ENCODE data around the gene MT2A.
"Not testable (repeated sequence)": the region's sequence is repeated elsewhere in the genome, so short reads cannot be mapped to it uniquely, and the experiment has no call there.

MT2A gene

DNA sequence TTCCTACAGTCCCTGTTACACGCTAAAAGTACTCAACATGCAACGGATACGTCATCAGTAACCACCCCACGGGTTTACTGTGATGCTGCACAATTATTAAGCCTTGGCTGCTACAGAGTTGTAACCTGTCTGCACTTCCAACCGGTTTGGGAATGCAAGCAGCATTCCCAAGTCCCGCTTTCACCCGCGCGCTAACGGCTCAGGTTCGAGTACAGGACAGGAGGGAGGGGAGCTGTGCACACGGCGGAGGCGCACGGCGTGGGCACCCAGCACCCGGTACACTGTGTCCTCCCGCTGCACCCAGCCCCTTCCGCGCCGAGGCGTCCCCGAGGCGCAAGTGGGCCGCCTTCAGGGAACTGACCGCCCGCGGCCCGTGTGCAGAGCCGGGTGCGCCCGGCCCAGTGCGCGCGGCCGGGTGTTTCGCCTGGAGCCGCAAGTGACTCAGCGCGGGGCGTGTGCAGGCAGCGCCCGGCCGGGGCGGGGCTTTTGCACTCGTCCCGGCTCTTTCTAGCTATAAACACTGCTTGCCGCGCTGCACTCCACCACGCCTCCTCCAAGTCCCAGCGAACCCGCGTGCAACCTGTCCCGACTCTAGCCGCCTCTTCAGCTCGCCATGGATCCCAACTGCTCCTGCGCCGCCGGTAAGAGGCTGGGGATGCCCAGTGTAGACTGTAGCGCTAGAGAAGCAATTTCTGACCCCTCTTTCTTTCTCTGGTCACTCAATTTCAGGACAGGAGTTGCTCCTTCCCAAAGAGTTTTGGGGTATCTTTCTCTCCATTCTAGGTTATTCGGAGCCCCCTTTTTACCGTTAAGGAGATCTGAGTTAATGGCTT lies at the start of gene MT2A:
MT2A (plus strand) TSS at position 542 of the 833 bp plus-strand sequence; CDS start at position 614, 72 bp downstream.
- peak; percentile 98 for DNase-seq

DNA sequence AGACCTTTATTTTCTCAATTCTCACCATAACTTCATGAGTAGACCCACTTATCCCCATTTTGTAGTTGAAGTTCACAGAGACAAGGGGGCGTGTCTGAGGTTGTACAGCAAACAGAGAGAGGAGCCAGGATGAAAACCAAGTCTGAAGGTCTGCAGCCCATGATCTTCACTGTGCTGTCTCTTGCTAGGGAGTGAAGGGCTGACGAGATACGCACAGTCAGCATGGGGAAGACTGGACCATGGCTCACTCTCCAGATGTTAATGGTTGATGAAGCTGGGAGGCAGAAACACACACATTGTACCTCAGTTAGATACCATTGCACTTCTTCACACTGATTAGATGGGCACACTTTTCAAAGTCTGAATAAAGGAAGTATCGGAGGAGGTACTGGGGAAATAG lies 49.3 kb upstream of the MT2A start:
- no peak for DNase-seq

DNA sequence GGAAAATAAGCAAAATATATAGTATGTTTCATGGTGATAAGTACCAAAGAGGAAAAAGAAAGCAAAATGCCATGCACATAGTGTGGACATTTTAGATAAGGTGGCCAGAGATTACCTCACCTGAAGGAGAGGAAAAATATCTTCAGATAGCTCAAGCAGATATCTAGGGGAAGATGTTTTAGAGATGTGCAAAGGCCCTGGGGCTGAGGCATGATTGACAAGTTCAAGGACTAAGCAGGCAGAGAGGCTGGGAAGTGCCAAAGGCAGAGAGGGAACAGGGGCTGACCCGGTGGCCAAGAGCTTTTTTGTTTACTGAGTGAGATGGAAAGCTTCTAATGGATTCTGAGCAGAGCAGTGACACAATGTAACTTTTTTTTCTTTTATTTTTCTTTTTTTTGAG lies 47.9 kb upstream of the MT2A start:
- no peak for DNase-seq

DNA sequence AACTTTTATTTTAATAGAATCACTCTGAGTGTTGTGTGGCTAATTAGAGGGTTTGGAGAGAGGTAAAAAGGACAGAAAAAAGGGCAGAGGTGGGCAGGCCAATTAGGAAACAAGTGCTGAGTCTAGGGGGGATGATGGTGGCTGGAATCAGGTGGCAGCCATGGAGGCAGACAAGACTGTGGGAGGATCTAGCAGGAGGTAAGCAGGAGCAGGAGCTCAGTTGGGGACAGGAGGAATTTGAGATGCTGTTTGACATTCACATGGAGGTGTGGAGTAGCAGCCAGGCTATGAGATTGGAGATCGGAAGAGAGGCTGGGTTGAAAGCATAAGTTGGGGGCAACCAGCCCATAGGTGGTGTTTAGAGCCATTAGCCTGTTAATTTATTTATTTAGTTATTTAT lies 47.3 kb upstream of the MT2A start:
- no peak for DNase-seq

- DNase-seq: no peak
Observed at GRCh38 chr16:56564793-56565477, 43.4 kb upstream of the MT2A start, which contains the start of gene MT4. TSS of gene MT4 (plus strand) at chr16:56565073. CDS start at chr16:56565129, 56 bp downstream.

GRCh38 chr16:56569971-56570370 lies 38.4 kb upstream of the MT2A start:
- DNase-seq: no peak

- DNase-seq: no peak
Observed at GRCh38 chr16:56571525-56571924, 36.9 kb upstream of the MT2A start.

DNA sequence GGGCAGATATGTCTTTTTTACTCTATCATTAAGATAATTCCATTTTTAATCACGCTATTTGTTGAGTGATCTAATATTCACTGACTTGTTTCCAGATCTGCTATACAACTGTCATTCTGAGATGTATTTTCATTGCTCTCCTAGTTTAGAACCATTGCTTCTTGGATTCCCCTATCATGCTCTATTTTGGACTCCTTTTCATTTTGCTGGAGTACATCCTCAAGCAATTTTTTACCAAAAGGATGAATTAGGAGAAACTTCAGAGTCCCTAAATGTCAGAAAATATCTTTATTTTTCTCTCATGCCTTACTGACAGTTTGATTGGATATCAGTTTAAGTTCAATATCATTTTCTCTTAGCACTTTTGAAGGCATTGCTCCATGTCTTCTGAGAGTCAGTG lies 33.8 kb upstream of the MT2A start:
- DNase-seq: no peak

GRCh38 chr16:56576585-56577299 lies 31.6 kb upstream of the MT2A start:
- peak; percentile 84 for DNase-seq

DNA sequence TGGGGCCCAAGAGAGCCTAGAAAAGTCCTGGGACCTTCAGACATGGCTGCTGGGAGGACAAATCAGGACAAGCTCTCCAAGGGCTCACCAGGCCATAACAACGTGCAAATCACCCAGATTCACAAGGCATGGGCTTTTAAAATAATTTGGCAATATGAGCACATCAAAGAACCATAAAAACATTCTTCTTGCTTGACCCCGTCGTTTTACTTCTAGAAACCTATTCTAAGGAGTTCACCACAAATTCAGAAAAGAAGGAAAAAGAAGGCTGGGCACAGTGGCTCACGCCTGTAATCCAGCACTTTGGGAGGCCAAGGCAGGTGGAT lies 31.1 kb upstream of the MT2A start:
- DNase-seq: no peak

- no peak for DNase-seq
Observed at GRCh38 chr16:56580391-56581048, 27.9 kb upstream of the MT2A start.

DNA sequence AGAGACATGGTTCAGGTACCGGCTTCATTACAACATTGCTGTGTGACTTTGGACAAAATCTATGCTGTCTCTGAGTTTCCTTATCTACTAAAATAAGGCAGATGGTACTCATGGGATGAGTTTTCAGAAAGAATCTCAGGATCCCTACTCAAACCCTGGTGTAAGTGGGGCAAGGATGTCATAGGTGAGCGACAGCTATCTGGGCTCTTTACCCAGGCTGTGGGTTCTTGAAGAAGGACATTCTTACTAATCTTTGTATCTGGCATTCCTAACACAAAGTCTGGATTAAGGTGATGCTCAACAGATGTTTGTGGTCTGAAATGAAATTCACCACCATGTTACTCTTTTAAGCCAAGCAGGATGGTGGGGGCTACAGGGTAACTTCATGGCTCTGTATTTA lies 25.5 kb upstream of the MT2A start:
- DNase-seq: not testable (repeated sequence)

DNA sequence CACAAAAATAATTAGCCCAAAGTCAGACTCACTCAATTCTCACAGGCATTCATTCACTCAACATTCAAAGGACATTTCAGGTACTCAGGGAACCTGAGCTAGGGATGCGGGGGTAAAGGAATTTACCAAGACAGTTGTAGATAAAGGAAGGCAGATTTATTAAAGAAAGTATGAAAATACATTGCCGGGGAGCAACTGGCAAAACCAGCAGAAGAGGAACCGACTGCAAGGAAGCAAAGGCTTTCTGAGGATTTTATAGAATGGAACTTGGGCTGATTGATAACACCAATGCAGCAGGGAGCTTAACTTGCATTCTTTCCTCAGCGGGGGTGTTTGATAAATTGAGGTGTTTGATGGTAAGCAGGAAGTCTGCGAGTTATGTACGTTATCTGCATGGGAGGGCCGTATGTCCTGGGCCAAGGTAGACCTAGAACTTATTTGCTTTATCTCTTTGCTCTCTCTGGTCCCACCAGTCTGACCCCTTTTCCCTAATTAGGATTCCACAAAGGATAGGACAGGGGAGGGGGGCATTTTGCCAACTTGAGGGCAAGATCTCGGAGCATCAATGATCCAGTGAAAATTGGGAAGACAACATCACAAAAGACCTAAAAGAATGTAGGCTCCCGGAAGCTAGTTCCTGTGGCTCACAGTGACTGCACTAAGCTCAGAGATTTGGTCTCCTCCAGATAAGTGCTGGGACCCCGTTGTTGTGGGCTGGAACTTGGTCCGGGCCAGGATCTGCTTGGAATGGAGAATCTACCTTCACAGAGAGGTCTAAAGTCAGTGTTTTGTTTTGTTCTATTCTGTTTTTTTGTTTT lies 24.8 kb upstream of the MT2A start:
- DNase-seq: no peak

- no peak for DNase-seq
Observed at GRCh38 chr16:56584276-56584675, 24.1 kb upstream of the MT2A start.

DNA sequence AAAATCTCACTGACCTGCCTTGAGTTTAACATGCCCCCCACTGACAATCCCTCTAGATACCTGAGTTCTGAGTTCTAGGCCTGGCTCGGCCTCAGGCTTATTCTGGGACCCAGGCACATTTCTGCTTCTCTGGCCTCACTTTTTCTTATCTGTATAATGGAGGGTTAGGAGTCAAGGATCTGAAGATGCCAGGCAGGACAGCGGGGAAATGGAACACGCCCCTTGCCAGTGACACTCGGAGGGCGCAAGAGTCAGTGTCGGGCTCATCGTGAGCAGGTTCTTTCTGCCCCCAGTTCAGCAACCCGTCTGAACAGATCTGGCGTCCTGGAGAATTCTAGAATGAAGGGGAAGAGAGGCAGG lies 19.6 kb upstream of the MT2A start:
- DNase-seq: no peak

- DNase-seq: peak; percentile 14
Observed at GRCh38 chr16:56589141-56590039, 19.0 kb upstream of the MT2A start, which contains the start of gene MT3. TSS of gene MT3 (plus strand) at chr16:56589528. CDS start at chr16:56589591, 63 bp downstream.

GRCh38 chr16:56591377-56592060 lies 16.9 kb upstream of the MT2A start:
- DNase-seq: peak; percentile 32

GRCh38 chr16:56593573-56594291 lies 14.7 kb upstream of the MT2A start:
- DNase-seq: no peak

GRCh38 chr16:56594292-56594619 lies 14.1 kb upstream of the MT2A start:
- DNase-seq: no peak

DNA sequence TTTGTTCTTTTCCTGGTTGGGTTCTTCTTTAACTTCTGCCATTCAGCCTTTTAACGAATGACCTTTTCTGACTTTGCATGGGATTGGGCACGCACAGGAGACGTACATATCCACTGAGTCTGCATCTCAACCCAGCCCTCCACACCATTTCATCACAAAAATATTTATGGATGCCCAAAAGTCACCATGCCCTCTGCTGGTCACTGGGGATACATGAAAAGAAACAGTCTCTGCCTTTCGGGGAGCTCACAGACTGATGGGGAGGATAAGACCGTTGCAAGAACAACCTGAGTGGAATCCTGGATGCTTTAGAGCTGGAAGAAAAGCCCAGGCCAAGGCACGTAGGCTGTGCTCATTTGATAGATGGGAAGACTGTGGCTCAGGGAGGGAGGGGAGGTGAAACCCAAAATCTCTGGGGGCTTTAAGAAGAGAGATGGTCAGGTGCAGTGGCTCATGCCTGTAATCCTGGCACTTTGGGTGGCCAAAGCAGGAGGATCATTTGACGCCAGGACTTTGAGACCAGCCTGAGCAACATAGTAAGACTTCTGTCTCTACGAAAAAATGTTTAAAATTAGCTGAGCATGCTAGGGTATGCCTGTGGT lies 7.9 kb upstream of the MT2A start:
- DNase-seq: peak; percentile 77
